OCI-LY3 (cell line): ENCODE measurements around the gene GALT.

Source experiments
- EZH2phosphoT487 ChIP-seq: fragments of 200-600 bp; shearing (Covaris generic); IDR thresholded peaks from 2 replicates; pipeline ENCODE4 v1.6.1; 2018; ENCODE audit warnings: antibody characterized with exemption, mixed run types, low read depth
- TF ChIP-seq, protein P1 (sequence below): fragments of 200-600, 300-600 bp; sonication (generic); IDR thresholded peaks from 2 replicates; pipeline ENCODE4 v1.5.1; 2014; ENCODE audit warnings: antibody characterized with exemption, low read length, low read depth

DNA sequence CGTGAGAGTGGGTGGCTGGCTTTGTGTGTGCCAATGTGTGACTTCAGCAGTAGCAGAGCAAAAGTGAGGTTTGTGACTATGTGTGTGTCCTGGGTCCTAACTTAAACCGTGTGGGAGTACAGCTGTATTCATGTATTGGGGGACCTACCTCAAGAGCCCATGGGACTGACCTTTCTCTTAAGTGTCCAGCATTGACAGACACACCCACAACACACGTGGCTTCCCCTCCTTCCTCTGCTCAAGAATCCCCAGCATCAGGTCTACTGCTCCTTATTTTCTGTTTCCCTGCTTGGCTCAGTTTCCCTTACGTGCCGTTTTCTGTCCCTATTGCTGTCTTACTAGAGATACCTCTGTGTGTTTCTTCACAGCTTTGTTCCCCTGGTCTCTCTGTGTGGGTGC, 6.1 kb downstream of the GALT start:
- TF ChIP-seq, protein P1, sequence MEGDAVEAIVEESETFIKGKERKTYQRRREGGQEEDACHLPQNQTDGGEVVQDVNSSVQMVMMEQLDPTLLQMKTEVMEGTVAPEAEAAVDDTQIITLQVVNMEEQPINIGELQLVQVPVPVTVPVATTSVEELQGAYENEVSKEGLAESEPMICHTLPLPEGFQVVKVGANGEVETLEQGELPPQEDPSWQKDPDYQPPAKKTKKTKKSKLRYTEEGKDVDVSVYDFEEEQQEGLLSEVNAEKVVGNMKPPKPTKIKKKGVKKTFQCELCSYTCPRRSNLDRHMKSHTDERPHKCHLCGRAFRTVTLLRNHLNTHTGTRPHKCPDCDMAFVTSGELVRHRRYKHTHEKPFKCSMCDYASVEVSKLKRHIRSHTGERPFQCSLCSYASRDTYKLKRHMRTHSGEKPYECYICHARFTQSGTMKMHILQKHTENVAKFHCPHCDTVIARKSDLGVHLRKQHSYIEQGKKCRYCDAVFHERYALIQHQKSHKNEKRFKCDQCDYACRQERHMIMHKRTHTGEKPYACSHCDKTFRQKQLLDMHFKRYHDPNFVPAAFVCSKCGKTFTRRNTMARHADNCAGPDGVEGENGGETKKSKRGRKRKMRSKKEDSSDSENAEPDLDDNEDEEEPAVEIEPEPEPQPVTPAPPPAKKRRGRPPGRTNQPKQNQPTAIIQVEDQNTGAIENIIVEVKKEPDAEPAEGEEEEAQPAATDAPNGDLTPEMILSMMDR, result no peak
- no peak for TF ChIP-seq EZH2phosphoT487
